HUES48 (cell line): ENCODE data around the gene DISP2.

ENCODE experiments used
- H3K27ac ChIP-seq: one replicate; pipeline ENCODE4 v1.7.0; 2013; ENCODE audit warnings: low read depth, low read length, inconsistent platforms
- H3K27me3 ChIP-seq: 2 replicates; pipeline ENCODE4 v1.6.1; 2013; ENCODE audit warnings: mild to moderate bottlenecking, low read length; ENCODE audit not compliant: control insufficient read depth, insufficient read depth
- H3K36me3 ChIP-seq: 2 replicates; pipeline ENCODE4 v1.6.1; 2013; ENCODE audit warnings: low read length; ENCODE audit not compliant: control insufficient read depth, insufficient read depth
- H3K4me1 ChIP-seq: 2 replicates; pipeline ENCODE4 v1.6.1; 2013; ENCODE audit warnings: mild to moderate bottlenecking, low read length; ENCODE audit not compliant: control insufficient read depth, insufficient read depth
- H3K4me3 ChIP-seq: 2 replicates; pipeline ENCODE4 v1.5.1; 2013; ENCODE audit warnings: mild to moderate bottlenecking, low read depth, low read length
- H3K9ac ChIP-seq: 2 replicates; pipeline ENCODE4 v1.6.1; 2013; ENCODE audit warnings: mild to moderate bottlenecking, low read depth, low read length, moderate library complexity
- H3K9me3 ChIP-seq: 2 replicates; pipeline ENCODE4 v1.6.1; 2013; ENCODE audit warnings: low read length; ENCODE audit not compliant: control insufficient read depth, insufficient read depth

The DISP2 gene

DNA sequence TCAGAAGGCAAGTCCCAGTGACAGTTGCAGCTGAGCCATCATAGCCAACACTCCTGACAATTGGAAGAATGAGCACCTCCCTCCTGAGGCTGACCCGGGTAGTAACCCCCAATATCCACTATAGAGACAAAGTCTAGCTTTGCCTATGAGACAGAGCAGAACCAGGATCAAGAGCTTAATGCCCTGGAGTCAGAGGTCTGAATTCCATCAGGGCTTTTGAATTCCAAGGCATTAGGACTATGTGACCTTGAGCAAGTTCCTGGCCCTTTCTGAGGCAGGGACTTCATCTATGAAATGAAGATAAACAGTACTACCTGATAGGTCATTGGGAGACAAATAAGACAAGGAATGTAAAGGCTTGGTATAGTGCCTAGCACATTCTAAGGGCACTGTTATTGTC is 37.6 kb upstream of the DISP2 start:
- H3K9ac ChIP-seq, result no peak overlapping the region
- H3K36me3 ChIP-seq, result no peaks in the 10 kb centered on the region
- H3K9me3 ChIP-seq, result no peaks in the 10 kb centered on the region
- H3K27ac ChIP-seq, result no peak overlapping the region
- peaks cover 24% of the 10 kb centered on the region for H3K27me3 ChIP-seq
- no peak overlapping the region for H3K4me3 ChIP-seq
- H3K4me1 ChIP-seq, result peaks cover 21% of the 10 kb centered on the region

DNA sequence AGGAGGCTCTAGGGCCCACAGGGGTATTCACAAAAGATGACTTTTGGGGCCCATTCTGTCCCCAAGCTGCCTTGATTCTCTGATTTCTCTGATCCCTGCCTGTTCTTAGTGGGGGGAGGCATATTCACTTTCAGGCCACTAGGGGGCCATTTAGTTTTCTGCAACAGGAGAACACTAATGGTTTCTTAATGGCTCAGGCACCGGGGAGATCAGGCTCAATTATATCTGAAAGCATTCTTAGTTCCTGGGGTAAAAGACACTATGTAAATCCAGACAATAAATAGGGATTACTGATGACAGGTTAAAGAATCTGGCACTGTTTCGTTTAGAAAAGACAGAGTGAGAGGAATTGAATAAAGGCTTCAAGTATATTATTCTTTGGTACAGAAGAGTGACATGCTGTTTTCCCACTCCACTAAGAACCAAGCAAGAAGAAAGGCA is 37.1 kb upstream of the DISP2 start:
- Histone ChIP-seq H3K27me3 (peaks cover 29% of the 10 kb centered on the region), H3K4me3 (no peak overlapping the region), H3K9ac (no peak overlapping the region), H3K27ac (no peak overlapping the region), H3K9me3 (no peaks in the 10 kb centered on the region), H3K4me1 (peaks cover 26% of the 10 kb centered on the region), H3K36me3 (no peaks in the 10 kb centered on the region)

DNA sequence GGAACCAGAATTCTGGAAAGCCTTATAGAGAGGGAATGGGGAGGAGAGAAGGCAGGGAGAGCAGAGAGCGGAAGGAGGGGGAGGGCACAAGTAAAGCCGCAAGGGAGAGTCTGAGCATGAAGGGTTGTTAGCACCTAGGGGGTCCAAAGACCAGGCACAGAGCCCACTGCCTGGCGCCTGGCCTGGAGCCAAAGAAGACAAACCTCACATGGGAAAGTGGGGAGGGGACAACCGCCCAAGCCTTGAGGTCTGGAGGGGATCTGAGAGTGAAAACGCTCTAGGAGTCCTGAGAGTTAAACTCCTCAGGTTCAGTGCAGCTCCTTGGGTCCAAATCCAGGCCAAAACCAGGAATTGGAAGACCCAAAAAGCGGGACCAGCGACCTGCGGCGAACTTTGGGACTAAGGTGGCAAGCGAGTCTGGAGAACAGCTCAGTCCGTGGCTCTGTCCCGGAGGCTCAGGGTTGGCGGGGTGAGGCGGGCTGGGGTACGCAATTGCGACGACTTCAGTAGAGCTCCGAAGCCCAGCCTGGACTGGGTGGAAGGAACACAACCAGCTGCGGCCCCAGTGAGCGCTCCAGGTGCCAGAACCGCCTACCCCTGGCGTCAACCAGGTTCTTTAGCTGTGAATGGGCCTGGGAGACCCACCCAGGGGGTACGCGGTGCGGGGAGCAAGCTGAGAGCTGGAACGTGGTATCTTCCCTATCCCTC is 35.3 kb upstream of the DISP2 start:
- Histone ChIP-seq H3K4me3 (peak overlapping the region; percentile 74), H3K9ac (no peak overlapping the region), H3K27me3 (peaks cover 29% of the 10 kb centered on the region), H3K27ac (no peak overlapping the region), H3K36me3 (no peaks in the 10 kb centered on the region), H3K4me1 (peaks cover 44% of the 10 kb centered on the region), H3K9me3 (no peaks in the 10 kb centered on the region)

DNA sequence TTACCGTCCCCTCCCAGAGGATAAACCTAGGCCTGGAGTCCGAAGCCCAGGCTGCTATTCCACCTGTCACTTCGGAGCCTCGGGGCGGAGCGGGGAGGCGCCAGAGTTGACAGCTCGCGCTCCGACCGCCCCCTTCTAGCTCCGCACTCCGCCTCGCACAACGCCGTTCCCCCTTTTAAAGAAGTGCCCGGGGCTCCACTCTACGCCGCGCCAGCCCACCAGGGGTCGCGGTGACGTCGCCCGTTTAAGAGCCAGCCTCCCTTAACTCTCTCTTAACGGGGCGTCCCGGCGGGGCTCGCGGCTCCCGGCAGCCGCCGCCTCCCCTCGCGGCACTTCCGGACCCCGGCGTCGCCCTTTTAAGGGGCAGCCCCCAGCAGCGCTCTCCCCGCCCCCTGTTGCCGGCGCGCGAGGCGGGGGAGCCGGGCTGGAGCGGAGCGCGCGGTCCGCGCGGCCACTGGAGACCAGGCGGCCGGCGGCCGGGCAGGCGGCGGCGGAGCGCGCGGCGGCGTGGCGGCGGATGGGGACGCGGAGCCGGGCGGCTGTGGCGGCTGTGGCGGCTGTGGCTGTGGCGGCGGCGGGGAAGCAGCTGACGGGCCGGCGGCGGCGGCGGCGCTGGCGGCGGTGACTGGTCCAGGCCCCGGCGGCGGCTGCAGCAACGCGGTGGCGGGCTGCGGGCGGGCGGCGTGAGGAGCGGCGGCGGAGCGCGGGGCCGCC is 34.6 kb upstream of the DISP2 start, which contains the start of gene INAFM2:
Gene INAFM2 (plus strand): TSS at position 454 of the 714 bp plus-strand sequence. CDS start 364 bp downstream, outside the sequence.
- Histone ChIP-seq H3K4me3 (peak within 1 kb of the TSS; percentile 74), H3K36me3 (no peaks in the 10 kb centered on the region), H3K9me3 (no peaks in the 10 kb centered on the region), H3K27me3 (peaks cover 29% of the 10 kb centered on the region), H3K9ac (peak within 1 kb of the TSS; percentile 46; the same call in 1 of the 2 replicates), H3K27ac (no peak within 1 kb of the TSS), H3K4me1 (peaks cover 51% of the 10 kb centered on the region)

DNA sequence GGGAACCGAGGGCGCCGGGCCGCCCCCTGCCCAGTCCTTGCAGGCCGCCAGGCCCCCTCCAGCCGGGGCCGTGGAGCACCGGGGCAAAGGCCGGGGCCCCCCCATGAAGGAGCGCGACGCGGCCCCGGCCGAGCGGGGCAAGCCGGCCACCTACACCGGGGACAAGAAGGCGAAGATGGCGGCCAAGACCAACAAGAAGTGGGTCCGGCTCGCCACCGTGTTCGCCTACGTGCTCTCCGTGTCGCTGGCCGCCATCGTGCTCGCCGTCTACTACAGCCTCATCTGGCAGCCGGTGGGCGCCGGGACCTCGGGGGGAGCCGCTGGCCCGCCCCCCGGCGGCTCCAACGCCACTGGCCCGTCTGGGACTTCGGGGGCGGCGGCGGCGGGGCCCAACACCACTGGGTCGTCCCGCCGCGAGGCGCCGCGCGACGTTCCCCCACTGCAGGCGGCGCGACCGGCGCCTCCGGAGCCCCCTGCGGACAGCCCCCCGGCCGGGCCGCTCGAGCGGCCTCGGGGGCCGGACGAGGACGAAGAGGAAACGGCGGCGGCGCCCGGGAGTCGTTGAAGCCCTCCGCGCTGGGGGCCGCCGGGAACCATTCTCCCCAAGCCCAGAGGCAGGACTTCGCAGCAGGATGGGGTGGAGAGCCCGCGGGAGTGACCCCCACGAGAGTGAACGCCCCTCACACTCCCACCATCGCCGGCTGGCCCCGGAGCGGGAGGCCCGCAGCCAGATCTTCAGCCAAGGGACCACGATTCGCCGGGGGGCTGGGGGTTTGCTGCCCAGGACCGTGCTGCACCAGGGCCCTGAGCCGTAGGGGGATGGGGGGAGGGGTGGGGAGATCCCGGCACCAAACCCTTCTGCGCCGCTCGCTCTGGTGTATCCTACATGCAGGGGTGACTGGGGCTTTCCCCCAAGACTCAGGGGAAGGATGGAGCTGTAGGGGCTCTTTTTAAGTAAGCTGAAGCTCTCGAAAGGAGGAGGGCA is 33.8 kb upstream of the DISP2 start:
- Histone ChIP-seq H3K9ac (peak overlapping the region; percentile 46; the same call in 1 of the 2 replicates), H3K4me3 (peak overlapping the region; percentile 74), H3K9me3 (no peaks in the 10 kb centered on the region), H3K27ac (no peak overlapping the region), H3K4me1 (peaks cover 59% of the 10 kb centered on the region), H3K27me3 (peaks cover 29% of the 10 kb centered on the region), H3K36me3 (no peaks in the 10 kb centered on the region)

DNA sequence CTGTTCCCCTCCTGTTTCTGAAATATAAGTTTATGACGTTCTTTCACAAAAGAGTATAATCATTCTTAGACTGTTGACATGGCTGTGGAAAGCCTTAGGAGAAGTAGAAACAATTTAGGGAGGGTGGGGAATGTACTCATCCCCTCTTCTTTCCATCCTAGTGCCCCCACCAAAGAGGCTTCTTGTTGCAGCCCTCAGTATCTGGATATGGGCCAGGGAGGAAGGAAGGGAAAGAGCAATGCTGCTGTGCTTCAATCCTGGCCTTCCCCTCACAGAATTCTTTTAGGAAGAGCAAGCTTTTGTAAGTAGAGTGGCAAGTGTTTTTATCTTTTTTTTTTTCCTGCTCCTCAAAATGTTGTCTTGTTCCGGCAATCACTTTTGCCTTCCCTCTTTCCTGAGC is 32.8 kb upstream of the DISP2 start:
- Histone ChIP-seq H3K4me3 (peak overlapping the region; percentile 74), H3K9me3 (no peaks in the 10 kb centered on the region), H3K36me3 (no peaks in the 10 kb centered on the region), H3K9ac (no peak overlapping the region), H3K27ac (no peak overlapping the region), H3K27me3 (peaks cover 29% of the 10 kb centered on the region), H3K4me1 (peaks cover 60% of the 10 kb centered on the region)

DNA sequence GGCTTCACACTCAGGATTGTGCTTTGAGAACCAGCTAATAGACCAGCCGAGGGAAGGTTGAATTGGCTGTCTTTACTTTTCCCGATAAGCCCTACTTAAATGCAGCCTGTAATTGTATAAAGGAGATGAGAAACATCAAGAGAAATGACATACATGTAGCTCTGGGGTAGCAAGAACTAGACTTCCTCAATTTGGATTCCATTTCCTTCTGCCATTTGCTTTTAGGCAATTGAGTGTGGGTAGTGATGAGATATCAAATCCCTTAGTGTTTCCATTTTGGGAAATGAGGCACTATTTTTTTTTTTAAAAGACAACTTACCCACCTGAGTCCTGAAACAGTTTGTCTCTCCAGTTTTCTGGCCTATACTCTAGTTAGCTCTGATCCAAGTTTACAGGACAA is 32.3 kb upstream of the DISP2 start:
- H3K36me3 ChIP-seq, result no peaks in the 10 kb centered on the region
- H3K27ac ChIP-seq, result no peak overlapping the region
- peaks cover 58% of the 10 kb centered on the region for H3K4me1 ChIP-seq
- no peak overlapping the region for H3K9ac ChIP-seq
- H3K4me3 ChIP-seq, result no peak overlapping the region
- H3K27me3 ChIP-seq, result peaks cover 29% of the 10 kb centered on the region
- no peaks in the 10 kb centered on the region for H3K9me3 ChIP-seq

DNA sequence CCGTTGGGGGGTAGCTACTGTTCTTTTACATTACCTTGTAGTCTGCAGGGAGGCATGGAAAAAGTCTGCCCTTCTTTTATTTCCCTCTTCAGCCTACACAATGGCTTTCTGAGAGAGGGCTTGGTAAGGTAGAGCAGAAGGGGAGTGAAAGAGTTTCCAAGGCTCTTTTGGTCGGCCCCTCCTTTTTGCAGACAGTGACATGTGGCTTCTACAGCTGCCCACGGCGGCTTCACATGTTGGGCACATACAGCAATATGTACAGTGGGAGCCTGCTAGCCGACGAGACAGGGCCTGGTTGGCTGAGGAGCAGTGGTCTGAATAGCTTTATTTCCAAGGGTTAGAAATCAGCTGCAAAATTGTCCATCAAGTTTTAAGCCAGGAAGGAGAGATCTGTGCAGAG is 30.6 kb upstream of the DISP2 start:
- Histone ChIP-seq H3K27me3 (peaks cover 16% of the 10 kb centered on the region), H3K4me1 (peaks cover 52% of the 10 kb centered on the region), H3K4me3 (peak overlapping the region; percentile 39), H3K9ac (0 out of 2 replicates have a peak overlapping the region, but pooled peaks have one; percentile 24), H3K36me3 (no peaks in the 10 kb centered on the region), H3K27ac (peak overlapping the region; percentile 81), H3K9me3 (no peaks in the 10 kb centered on the region)

DNA sequence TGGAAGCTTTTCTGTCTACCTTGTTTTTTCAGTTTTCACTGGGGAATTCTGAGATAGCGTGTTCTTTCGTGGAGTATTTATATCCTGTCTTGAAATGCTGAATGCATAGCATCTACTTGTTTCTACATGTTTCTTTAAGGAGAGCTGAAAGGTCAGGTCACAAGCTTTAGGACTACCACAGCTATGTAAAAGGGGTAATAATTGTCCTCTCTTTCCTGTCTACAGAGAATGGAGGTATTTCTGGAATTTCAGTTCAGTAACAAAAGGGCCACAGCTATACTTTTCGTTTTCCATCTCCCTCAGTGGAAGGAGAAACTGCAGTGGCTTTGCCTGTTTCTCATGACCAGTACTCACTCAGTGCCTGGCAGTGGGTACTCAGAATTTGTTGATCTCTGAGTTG is 29.8 kb upstream of the DISP2 start:
- H3K27me3 ChIP-seq, result peaks cover 13% of the 10 kb centered on the region
- no peak overlapping the region for H3K9ac ChIP-seq
- H3K4me3 ChIP-seq, result peak overlapping the region; percentile 39; the same call in 1 of the 2 replicates
- peak overlapping the region; percentile 81 for H3K27ac ChIP-seq
- H3K9me3 ChIP-seq, result no peaks in the 10 kb centered on the region
- H3K36me3 ChIP-seq, result no peaks in the 10 kb centered on the region
- H3K4me1 ChIP-seq, result peaks cover 46% of the 10 kb centered on the region

DNA sequence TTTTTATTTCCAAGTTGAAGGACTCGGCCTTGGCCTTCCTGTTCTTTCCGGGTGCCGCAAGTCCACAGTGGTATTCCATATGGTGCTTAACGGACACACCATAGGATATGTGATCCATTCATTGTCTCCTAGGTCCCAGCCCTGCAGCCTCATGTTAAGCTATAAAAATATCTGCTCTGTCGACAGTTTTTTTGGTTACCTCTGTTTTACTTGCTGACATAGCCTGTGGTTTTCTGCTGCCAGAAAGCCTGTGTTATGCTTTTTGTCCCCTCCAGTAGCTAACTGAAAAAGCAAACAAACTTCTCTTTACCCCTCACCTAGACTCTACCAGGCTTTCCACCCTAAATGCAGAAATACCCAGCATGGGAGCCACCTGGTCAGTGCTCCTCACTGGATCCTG is 29.3 kb upstream of the DISP2 start:
- H3K9ac ChIP-seq, result no peak overlapping the region
- peak overlapping the region; percentile 39; the same call in 1 of the 2 replicates for H3K4me3 ChIP-seq
- peaks cover 49% of the 10 kb centered on the region for H3K4me1 ChIP-seq
- peaks cover 13% of the 10 kb centered on the region for H3K27me3 ChIP-seq
- H3K27ac ChIP-seq, result peak overlapping the region; percentile 6
- H3K36me3 ChIP-seq, result no peaks in the 10 kb centered on the region
- H3K9me3 ChIP-seq, result no peaks in the 10 kb centered on the region
